Measurements from ENCODE around the gene PAXX. TPM values are rescaled to one million over a fixed set of nuclear protein-coding genes. Genes with fewer than 3 reads are reported as not detected.

PAXX gene
- total RNA-seq, 1 donor from 2014 or later = 45.1 TPM

- peak overlapping the region; percentile 31 for H3K27ac ChIP-seq
- no peak overlapping the region for H3K4me3 ChIP-seq
- TF ChIP-seq, protein P1, sequence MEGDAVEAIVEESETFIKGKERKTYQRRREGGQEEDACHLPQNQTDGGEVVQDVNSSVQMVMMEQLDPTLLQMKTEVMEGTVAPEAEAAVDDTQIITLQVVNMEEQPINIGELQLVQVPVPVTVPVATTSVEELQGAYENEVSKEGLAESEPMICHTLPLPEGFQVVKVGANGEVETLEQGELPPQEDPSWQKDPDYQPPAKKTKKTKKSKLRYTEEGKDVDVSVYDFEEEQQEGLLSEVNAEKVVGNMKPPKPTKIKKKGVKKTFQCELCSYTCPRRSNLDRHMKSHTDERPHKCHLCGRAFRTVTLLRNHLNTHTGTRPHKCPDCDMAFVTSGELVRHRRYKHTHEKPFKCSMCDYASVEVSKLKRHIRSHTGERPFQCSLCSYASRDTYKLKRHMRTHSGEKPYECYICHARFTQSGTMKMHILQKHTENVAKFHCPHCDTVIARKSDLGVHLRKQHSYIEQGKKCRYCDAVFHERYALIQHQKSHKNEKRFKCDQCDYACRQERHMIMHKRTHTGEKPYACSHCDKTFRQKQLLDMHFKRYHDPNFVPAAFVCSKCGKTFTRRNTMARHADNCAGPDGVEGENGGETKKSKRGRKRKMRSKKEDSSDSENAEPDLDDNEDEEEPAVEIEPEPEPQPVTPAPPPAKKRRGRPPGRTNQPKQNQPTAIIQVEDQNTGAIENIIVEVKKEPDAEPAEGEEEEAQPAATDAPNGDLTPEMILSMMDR (IDR thresholded peaks at IDR 0.05) = no peak
- H3K36me3 ChIP-seq = no peaks in the 10 kb centered on the region
- no peaks in the 10 kb centered on the region for H3K4me1 ChIP-seq
- H3K9me3 ChIP-seq = no peaks in the 10 kb centered on the region
- ATAC-seq (peak in 1 of 2 donors; percentile 16), DNase-seq (no peak)
- intact Hi-C loops (cut with DNase I) = no loop called here
- H3K27me3 ChIP-seq (ENCODE audit: low read depth) = no peaks in the 10 kb centered on the region
These were observed 33.0 kb upstream of the PAXX start for GRCh38 chr9:136958898-136959850.

DNA sequence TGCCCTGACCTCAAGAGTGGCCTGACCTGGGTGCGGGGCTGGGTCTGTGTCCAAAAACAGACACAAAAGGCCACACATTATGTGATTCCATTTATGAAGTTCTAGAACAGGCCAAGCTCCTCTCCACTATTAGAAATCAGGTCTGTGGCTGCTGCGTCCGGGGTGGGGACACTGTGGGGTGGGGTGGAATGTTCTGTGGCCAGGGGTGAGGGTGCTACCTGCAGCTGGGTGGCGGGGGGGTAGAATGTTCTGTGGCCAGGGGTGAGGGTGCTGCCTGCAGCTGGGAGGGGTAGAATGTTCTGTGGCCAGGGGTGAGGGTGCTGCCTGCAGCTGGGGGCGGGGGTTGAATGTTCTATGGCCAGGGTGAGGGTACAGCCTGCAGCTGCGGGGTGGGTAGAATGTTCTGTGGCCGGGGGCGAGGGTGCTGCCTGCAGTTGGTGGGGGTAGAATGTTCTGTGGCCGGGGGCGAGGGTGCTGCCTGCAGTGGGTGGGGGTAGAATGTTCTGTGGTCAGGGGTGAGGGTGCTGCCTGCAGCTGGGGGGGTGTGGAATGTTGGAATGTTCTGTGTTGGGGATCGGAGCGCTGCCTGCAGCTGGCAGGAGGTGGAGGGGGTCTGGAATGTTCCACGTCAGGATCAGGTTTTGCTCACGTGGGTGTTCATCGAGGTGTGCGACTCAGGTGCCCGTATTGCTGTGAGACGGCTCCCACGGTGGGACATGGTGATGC is 31.8 kb upstream of the PAXX start:
- TF ChIP-seq, protein P1 (IDR thresholded peaks at IDR 0.05) = no peak
- H3K4me3 ChIP-seq = no peak overlapping the region
- H3K4me1 ChIP-seq = no peaks in the 10 kb centered on the region
- no peaks in the 10 kb centered on the region for H3K27me3 ChIP-seq (ENCODE audit: low read depth)
- no peaks in the 10 kb centered on the region for H3K36me3 ChIP-seq
- no peaks in the 10 kb centered on the region for H3K9me3 ChIP-seq
- ATAC-seq = peak; percentile 14 to 27
- intact Hi-C loops (cut with DNase I) = no loop called here
- no peak overlapping the region for H3K27ac ChIP-seq
- no peak for DNase-seq

DNA sequence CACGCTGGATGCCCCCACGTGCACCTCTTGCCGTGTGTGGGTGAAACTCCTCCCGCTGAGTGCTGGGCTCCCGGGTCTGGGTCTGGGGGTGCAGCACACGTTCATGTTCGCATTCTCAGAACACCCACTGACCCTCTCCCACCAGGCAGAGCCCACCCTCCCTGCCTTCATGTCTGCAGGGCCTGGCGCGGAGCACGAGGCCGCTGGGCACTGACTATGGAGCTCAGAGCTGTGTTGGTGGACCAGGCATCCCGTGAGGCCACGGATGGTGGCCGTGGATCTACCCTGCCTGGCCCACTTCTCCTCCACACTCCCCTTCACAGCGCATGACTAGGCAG is 31.3 kb upstream of the PAXX start:
- Histone ChIP-seq H3K4me3 (no peak overlapping the region), H3K27ac (no peak overlapping the region), H3K4me1 (peaks cover 2% of the 10 kb centered on the region), H3K36me3 (no peaks in the 10 kb centered on the region), H3K9me3 (no peaks in the 10 kb centered on the region), H3K27me3 (ENCODE audit: low read depth) (no peaks in the 10 kb centered on the region)
- ATAC-seq (no peak), DNase-seq (no peak)
- intact Hi-C loops (cut with DNase I) = no loop called here
- TF ChIP-seq, protein P1 (IDR thresholded peaks at IDR 0.05) = no peak

DNA sequence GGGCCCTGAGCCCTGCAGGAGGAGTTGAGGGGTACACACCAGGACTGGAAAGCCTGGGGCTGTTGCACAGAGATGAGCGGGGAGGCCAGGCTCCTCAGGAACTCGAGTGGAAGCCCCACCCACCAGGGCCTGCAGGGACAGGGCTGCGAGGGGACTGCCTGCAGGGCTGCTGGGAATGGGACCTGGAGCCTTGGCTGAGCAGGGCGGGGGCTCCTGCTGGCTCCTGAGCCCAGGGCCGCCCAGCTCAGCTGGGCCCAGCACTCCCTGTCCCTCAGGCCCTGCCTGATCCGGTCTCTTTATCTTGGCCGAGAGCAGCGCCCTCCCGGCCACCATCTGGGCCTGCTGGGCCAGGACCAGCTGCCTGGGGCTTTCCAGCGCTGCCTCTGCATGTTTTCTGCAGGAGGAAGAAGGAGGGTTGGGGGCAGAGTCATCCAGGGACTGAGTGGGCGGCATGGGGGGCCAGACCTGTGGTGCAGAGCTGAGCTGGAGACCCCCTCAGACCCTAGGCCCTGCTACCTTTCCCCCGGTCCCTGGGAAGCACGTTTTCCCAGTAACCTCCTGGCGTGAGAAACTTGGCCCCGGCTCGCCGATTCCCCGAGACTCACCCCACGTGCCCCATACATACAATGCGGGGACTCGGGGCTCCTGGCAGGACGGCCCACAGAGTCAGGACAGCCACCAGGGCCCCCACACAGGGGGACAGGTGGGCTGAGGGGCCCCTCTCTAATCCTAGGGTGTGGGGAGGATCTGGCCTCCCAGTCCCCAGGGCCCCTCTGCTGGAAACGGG is 30.8 kb upstream of the PAXX start:
- TF ChIP-seq, protein P1 (IDR thresholded peaks at IDR 0.05) = no peak
- intact Hi-C loops (cut with DNase I) = no loop called here
- Histone ChIP-seq H3K36me3 (no peaks in the 10 kb centered on the region), H3K27ac (no peak overlapping the region), H3K27me3 (ENCODE audit: low read depth) (no peaks in the 10 kb centered on the region), H3K4me1 (peaks cover 8% of the 10 kb centered on the region), H3K9me3 (no peaks in the 10 kb centered on the region), H3K4me3 (no peak overlapping the region)
- ATAC-seq = peak; percentile 10 to 48
- DNase-seq = no peak

DNA sequence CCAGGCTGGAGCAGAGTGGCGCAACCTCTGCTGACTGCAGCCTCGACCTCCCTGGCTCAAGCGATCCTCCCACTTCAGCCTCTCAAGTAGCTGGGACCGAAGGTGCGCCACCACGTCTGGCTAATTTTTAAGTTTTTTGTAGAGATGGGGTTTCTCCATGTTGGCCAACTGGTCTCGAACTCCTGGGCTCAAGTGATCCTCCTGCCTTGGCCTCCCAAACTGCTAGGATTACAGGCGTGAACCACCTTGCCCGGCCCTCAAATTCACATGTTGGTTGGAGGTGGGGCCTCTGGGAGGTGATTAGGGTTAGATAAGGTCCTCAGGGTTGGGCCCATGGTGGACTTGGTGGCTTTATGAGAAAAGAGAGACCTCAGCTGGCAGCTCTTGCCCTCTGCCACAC is 30.1 kb upstream of the PAXX start:
- H3K27ac ChIP-seq = no peak overlapping the region
- intact Hi-C loops (cut with DNase I) = no loop called here
- ATAC-seq (no peak), DNase-seq (no peak)
- H3K27me3 ChIP-seq (ENCODE audit: low read depth) = no peaks in the 10 kb centered on the region
- no peaks in the 10 kb centered on the region for H3K36me3 ChIP-seq
- no peaks in the 10 kb centered on the region for H3K9me3 ChIP-seq
- TF ChIP-seq, protein P1 (IDR thresholded peaks at IDR 0.05) = no peak
- peaks cover 8% of the 10 kb centered on the region for H3K4me1 ChIP-seq
- no peak overlapping the region for H3K4me3 ChIP-seq

Data from lower lobe of right lung (tissue), 2 donors.